Middle frontal gyrus (tissue), 1 donor: ENCODE data around the gene C16orf92.

Source experiments
- DNase-seq: peaks from one replicate; pipeline ENCODE4 v3.0.0-alpha.2; 2015; ENCODE audit warnings: low spot score; ENCODE audit errors: extremely low spot score

C16orf92 gene, protein sequence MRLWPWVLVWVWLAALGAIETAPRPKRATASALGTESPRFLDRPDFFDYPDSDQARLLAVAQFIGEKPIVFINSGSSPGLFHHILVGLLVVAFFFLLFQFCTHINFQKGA

DNA sequence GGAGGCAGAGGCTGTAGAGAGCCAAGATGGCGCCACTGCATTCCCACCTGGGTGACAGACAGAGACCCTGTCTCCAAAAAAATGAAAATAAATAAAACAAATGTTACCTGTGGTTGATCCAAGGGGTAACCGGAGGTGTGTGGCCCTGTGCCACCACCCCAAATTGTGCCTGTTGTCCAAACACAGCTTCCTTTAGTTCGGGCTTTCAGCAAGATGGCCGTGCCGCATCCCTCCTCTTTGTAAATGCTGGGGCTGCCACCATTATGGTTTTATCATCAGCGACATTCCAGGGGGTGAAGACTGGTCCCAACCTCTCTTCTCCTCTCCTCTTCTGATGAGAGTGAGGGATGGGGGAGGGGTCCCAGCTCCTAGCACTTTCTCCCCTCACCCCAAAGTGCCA, at the start of gene C16orf92:
Gene C16orf92, plus strand, starts transcription at position 312 of the 400 bp plus-strand sequence. CDS start 143 bp downstream, outside the sequence.
- no peak for DNase-seq

DNA sequence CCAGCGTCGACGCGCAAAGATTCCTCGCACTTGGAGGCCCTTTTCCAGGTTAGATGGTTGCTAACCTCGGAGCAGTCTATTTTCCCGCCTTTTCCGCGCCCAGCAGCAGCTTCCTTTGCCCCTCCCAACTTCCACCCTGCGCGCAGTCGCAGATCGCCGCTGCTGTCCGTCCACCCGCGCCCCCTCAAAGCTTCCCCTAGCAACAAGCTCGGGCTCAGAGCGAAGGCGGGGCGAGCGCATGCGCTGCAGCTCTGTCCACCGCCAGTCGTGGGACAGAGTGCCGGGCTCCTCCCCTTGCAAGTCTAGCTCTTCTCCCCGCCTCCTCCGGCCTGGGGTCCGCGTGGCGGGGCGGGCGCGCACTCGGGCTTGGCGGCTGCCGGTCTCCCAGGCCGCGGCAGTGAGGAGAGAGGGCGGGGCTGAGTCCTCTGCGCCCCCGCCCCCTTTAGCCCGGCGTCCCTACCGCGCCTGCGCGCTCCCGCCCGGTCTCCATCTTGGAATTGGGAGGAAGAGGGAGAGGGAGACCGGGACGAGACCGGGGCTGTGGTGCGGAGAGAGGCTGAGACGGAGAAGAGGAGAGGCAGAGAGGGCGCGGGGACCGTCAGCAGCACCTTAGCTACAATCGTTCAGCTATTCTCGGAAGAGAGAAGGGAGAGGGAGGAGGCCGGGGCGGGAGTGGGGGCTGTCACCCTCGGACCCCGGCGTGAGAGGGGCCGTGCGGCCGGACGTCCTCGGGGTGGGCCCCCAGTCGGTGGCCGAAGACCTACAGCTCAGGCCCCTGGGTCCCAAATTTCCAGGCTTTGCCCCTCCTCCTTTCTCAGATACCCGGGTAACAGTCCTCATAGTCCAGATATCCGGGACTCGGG, 49.4 kb upstream of the C16orf92 start, which contains the start of gene TAOK2:
Gene TAOK2, plus strand, starts transcription at position 485 of the 863 bp plus-strand sequence. CDS start 3,905 bp downstream, outside the sequence.
- DNase-seq = peak; percentile 95

- no peak for DNase-seq
These were observed 48.5 kb upstream of the C16orf92 start for GRCh38 chr16:29974291-29975133.

GRCh38 chr16:29975134-29975538, 47.9 kb upstream of the C16orf92 start:
- DNase-seq = no peak

GRCh38 chr16:29975811-29976511, 47.0 kb upstream of the C16orf92 start:
- no peak for DNase-seq

DNA sequence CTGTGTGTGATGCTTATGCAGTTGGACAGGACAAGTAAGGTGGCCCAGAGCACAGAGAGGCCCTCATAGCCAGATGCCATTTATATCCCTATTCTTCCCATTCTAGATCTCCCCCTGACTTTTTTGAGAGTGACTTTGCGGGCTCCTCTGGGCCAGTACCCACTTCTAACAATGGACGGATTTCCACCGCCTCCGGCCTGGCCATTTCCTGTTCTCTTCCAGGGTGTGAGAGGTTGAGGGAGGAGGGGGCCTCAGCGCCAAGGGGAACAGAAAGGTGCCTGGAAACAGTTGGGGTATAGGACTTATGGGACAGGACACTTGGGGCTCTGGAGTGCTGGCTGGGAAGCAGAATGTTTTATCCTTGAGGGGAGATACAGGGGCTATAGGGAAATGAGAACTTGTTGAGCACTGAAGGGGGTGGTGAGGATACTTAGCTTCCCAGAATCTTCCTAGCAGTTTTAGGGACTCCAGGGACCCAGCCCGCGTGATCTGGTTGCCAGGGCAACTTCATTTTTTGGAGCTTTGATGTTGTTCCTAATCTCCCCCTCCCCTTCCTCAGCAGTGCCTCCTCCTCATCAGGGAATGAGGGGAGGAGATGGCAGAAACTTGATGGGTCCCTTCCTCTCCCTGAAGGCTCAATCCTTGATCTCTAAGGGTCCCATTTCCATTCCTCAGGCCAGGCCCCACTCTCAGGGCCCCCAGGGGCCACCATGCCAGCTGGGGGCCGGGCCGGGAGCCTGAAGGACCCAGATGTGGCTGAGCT, 45.8 kb upstream of the C16orf92 start:
- DNase-seq = no peak

DNA sequence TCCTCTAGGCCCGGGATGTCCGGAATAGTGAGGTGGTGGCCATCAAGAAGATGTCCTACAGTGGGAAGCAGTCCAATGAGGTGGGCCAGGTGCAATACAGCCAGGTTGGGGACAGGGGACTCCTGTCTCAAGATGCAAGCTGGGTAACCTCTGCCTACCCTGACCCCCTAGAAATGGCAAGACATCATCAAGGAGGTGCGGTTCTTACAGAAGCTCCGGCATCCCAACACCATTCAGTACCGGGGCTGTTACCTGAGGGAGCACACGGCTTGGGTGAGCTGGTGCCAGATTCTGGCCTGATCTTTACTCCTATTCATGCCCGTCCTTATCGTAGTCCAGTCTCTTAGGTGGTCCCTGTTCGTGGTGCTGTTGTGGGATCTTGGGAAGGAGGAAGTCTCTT, 44.9 kb upstream of the C16orf92 start:
- no peak for DNase-seq

DNA sequence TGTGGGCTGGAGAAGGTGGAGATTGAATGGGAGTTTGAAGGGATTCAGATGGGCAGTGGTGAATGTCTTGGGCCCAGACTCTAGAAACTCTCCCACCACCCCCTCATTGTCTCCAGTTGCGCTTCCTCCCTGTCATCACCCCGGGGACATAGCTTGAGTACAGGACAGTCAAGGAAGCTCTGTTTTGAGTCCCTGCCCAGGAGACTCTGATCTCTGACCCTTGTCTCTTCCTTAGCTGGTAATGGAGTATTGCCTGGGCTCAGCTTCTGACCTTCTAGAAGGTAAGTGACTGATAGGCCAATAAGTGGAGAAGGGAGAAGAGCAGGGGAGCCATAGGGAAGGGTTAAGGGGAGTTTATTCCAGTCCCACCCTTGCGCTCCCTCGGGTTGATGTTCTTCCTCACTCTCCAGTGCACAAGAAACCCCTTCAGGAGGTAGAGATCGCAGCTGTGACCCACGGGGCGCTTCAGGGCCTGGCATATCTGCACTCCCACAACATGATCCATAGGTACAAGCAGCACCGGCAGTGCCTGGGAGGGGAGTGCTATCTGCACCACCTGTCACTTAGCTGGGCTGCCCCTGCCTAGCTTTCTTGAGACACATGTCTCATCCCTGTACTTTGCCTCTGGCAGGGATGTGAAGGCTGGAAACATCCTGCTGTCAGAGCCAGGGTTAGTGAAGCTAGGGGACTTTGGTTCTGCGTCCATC, 44.3 kb upstream of the C16orf92 start:
- no peak for DNase-seq

GRCh38 chr16:29982560-29983419, 40.2 kb upstream of the C16orf92 start:
- DNase-seq = no peak

DNA sequence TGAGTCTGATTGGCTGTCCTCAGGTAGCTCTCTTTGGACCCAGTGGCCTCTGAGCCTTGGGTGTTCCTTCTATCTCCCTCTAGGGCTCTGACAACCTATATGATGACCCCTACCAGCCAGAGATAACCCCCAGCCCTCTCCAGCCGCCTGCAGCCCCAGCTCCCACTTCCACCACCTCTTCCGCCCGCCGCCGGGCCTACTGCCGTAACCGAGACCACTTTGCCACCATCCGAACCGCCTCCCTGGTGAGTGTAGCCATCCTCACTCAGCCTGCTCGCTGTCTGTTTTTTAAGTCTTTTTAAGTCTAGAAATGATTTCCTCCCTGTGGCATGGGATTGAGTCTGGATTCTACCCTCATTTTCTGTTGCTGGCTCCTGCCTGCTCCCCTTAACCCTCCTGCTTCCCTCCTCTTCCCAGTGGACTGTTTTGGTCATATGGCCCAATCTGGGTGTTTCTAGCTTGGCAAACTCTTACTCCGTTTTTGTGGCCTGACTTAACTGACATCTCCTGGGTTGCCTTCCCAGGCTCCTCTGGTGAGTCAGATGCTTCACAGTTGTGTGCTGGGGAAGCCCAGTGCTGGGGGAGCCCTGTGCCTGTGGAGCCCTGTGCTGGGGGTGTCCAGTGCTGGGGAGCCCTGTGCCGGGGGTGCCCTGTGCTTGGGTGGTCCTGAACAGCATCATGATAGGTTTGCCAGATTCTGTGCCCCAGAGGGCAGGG, 39.4 kb upstream of the C16orf92 start:
- no peak for DNase-seq

GRCh38 chr16:29984137-29984763, 38.7 kb upstream of the C16orf92 start:
- no peak for DNase-seq

DNA sequence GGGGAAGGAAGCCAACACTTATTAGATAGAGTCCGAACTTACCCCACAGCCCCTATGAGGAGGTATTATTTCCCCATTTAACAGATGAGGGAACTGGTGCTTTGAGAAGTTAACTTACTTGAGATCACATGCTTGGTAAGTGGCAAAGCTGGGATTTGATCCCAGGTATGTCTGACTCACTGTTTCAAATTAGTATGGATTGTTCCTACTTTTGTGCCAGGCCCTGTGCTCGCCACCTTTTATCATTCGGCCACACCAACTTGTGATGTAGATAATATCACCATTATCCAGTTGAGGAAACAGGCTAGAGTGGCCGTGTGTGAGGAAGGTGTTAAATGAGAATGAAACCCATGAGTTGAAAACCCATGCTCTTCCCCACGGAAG, 38.2 kb upstream of the C16orf92 start:
- no peak for DNase-seq

DNA sequence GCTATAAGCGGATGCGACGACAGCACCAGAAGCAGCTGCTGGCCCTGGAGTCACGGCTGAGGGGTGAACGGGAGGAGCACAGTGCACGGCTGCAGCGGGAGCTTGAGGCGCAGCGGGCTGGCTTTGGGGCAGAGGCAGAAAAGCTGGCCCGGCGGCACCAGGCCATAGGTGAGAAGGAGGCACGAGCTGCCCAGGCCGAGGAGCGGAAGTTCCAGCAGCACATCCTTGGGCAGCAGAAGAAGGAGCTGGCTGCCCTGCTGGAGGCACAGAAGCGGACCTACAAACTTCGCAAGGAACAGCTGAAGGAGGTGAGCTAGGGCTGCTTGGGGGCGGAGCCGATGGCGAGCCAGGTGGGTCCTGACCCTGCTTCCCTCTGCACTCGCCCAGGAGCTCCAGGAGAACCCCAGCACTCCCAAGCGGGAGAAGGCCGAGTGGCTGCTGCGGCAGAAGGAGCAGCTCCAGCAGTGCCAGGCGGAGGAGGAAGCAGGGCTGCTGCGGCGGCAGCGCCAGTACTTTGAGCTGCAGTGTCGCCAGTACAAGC, 37.7 kb upstream of the C16orf92 start:
- no peak for DNase-seq

DNA sequence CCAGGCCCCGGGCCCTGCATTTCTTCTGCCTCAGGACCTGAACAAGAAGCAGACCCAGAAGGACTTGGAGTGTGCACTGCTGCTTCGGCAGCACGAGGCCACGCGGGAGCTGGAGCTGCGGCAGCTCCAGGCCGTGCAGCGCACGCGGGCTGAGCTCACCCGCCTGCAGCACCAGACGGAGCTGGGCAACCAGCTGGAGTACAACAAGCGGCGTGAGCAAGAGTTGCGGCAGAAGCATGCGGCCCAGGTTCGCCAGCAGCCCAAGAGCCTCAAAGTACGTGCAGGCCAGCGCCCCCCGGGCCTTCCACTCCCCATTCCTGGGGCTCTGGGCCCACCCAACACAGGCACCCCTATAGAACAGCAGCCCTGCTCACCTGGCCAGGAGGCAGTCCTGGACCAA, 36.8 kb upstream of the C16orf92 start:
- DNase-seq = no peak

DNA sequence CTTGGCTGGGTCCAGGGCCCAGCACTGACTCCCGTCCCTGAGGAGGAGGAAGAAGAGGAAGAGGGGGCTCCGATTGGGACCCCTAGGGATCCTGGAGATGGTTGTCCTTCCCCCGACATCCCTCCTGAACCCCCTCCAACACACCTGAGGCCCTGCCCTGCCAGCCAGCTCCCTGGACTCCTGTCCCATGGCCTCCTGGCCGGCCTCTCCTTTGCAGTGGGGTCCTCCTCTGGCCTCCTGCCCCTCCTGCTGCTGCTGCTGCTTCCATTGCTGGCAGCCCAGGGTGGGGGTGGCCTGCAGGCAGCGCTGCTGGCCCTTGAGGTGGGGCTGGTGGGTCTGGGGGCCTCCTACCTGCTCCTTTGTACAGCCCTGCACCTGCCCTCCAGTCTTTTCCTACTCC, 36.1 kb upstream of the C16orf92 start:
- no peak for DNase-seq

GRCh38 chr16:29987371-29988085, 35.5 kb upstream of the C16orf92 start:
- DNase-seq = no peak
